ENCODE measurements around the gene ATXN1.
A peak's percentile ranks its signal among the peaks of the same experiment; 100 is the strongest.

ATXN1 gene

DNA sequence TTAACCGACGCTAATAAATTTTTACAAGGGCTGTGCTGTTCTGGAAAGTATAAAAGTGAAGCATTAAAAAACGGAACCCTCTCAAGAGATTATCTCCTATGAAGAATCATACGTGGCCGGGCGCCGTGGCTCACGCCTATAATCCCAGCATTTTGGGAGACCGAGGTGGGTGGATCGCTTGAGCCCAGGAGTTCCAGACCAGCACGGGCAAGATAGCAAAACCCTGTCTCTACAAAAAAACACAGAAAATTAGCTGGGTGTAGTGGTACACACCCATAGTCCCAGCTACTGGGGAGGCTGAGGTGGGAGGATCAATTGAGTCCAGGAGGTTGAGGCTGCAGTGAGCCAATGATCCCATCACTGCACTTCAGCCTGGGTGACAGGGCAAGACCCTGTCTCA lies 439.4 kb downstream of the ATXN1 start:
- DNase-seq, result no peak

DNA sequence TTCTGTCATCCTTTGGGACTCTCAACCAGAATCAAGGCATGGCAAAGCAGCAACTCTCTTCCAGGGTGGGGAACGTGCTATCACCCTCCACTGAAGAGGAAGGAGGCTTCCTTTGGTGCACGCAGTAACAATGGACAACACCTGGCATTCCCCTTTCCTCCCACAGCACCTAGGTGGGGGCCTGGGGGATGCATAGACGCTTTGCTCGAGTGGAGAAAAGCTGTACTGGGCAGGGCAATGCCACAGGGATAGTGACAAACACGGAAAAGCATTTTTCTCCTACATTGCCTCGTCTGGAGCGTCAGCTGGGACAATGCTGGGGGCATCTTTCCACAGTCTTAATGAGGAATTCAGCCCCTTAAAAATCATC lies 439.9 kb downstream of the ATXN1 start:
- no peak for DNase-seq

DNA sequence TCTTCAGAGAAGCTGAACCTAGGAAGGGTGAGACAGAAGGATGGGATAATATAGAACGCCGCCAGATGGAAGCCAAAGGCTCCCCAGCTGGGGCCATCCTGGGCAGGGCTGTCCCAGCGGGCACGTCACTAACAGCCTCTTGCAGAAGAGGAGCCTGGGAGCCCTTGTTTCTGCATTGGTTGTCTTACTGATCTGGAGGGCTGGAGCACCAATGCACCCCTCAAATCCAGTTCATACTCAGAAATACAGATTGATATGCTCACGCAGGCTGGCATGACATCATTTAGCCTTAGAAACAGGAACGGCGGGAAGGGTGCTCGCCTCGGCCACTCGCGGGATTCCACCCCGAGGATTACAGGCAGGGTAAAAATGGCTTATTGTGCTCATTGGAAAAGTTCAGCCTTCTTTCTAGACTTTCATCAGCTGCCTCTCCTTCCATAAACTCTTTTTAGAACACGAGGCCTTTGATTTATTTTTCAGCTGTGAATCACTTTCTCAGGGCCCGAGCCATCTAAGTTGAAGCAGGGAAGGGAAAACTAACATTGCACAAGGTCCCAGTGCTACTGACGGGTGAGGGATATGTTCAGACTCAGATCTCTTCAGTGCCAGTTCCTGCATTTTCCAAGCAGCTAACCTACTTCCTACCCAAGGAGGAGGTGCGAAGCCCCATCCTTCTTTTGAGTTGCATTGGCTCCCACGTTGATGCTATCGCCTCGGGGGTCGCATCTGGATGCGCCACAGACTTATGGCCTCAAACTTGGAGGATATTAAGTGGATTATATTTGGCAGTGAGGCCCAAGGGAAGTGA lies 440.5 kb downstream of the ATXN1 start:
- DNase-seq, result no peak

DNA sequence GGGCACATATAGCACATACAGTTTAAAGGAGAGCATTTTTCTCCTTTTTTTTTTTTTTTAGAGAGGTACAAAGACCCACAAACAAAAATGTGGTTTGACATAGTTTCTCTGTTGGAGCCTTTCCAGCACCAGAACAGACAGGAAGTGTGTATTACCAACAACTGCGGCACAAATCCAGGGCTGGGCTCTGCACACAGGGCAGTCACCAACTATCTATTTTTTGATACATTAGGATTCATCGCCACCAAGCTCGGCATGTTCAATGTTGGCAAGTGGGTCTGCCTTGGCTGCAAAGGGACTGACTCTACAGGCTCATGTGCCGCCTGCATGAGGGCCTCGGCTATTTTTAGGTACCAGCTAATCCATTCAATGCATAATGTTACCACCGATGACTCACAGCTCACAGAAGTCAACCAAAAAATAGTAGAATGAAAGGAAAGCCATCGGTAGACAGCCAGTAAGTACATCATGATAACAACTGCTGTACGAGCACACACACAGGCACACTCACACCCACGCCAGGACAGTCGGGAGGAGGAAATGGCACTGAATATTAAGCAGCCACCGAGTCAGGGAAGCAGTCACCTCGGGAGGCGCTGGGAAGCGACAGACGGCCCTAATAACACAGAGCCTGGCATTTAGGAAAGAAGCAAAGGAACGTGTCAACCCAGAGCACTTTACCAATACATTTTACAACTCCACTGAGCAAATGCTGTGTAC lies 441.3 kb downstream of the ATXN1 start:
- DNase-seq, result peak; percentile 60

DNA sequence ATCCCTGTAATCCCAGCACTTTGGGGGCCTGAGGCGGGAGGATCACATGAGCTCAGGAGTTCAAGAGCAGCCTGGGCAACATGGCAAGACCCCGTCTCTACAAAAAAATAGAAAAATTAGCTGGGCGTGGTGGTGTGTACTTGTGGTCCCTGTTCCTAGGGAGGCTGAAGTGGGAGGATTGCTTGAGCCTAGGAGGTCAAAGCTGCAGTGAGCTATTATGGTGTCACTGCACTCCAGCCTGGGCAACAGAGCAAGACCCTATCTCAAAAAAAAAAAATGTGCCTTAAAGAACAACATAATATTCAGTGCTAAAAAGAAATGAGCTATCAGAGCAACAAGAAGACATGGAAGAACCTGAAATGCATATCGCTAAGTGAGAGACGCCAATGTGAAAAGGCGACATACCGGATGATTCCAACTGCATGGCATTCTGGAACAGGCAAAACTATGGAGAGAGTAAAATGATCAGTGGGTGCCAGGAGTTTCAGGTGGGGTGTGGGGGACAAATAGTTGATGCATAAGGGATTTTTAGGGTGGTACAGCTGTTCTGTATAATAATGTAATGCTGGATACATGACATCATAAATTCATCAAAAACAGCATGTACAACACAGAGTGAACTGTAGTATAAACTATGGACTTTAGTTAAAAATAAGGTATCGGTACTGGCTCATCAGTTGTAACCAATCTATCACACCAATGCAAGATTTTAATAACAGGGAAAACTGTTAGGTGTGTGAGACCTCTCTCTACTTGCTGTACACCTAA lies 442.1 kb downstream of the ATXN1 start:
- DNase-seq, result no peak

GRCh38 chr6:16318538-16318937 lies 442.7 kb downstream of the ATXN1 start:
- DNase-seq, result no peak

DNA sequence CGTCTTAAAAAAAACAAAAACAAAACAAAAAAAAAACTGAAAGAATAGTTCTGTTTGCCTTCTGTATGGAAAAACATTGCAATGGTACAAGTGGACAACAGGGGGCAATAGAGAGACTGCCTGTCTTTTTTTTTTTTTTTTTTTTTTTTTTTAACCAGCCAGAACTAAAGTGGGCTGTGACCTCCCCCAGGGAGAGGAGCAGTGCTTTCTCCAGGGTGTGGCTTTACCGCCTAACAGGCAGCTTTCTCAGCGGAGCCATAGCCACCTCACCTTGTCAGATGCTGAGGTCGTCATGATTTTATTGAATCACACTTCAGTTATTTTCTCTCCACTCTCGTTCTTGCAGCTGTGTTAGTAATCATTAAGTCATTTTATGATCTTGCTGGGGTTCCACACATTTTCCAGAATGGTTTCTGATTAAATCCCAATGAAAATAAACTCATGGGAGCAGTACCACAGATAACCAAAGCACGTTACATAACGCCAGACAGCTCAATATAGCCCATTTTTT lies 444.5 kb downstream of the ATXN1 start:
- DNase-seq, result no peak

DNA sequence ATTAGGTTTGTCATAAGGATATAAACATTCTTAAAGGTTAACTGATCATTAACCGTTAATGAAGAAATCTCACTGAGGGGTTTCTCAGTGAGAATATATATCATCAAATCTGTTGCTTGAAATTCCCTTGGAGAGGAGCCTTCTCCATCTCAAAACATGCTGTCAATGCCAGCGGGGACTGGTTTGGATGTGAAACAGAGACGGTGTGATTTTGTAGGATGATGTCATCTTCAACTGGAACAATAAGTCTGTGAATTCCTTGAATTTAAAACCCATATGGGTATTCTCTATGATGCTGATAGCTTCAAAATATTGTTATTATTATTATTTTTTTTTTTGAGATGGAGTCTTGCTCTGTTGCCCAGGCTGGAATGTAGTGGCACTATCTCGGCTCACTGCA lies 447.0 kb downstream of the ATXN1 start:
- DNase-seq, result no peak

DNA sequence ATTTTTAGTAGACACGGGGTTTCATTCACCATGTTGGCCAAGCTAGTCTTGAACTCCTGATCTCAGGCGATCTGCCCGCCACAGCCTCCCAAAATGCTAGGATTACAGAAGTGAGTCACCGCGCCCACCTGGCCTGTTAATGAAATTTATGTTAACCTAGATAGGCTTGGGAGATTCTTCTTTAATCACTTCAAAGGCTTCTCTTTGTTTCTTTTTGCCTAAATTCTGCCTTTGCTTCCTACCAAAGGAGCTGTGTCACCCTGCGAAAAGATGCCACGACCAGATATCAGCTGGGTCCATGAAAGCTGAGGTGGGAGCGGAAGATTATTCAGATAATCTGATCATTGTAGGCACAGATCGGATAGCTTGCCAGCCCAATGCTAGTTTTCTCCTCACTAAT lies 447.5 kb downstream of the ATXN1 start:
- no peak for DNase-seq

DNA sequence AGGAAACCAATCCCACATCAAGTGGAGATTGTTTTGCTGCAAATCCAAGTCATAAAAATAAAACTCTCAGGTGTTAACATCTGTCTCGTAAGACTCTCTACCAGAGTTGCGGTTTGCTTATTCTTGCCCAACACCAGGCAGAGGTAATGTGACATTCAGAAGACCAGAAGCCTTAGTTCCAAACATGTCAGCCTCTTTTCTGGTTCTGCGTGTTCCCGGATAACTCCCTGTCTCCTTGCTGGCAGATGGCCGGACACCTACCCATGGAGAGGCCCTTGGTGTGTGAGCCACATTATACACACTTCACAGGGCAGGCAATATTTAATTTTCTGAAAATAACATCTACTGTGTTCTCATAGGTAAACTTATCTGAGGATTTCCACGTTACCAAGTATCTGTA lies 449.5 kb downstream of the ATXN1 start:
- peak; percentile 17 for DNase-seq

DNA sequence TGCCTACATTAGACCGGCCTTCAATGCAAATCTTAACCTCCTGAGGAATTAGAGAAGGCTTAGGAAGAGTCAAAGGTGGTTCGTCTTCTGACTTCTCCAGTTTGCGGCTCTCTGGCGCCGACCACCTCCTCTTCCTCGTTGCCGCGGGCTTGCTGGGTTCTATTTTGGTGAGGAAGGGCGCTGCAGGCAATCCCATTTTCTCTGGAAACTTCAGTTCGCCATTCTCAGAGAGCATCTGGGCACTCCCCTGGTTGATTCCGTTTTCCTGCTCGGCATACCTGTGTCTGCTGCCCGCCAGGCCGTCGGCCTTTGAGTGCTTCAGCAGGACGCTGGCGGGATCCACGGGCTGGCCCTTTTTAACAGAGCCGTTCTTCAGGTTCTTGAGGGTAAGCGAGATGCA lies 454.9 kb downstream of the ATXN1 start:
- peak; percentile 17 for DNase-seq

- peak; percentile 23 for DNase-seq
These were observed 455.5 kb downstream of the ATXN1 start for GRCh38 chr6:16305788-16306187.

GRCh38 chr6:16305246-16305725 lies 456.0 kb downstream of the ATXN1 start:
- no peak for DNase-seq

- no peak for DNase-seq
These were observed 458.3 kb downstream of the ATXN1 start for GRCh38 chr6:16302721-16303552.

GRCh38 chr6:16301511-16301910 lies 459.7 kb downstream of the ATXN1 start:
- no peak for DNase-seq

DNA sequence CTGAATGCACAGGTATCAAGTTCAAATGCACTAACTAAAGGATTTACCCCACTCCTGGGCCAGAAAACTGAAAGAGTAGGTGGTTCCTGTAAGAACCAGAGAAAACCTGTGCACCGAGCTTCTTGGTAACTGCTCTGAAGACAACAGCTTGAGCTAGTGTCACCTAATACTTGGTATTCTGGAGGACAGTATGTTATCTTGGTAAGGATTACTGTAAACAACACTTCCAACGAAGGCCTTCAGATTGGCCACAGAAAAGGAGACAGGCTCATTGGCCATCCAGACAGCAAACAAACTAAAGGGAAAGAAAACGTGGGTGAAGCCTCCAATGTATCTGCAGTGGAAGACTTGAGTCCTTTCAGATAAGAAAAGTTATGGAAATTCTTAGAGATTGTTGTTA lies 461.4 kb downstream of the ATXN1 start:
- DNase-seq, result no peak

DNA sequence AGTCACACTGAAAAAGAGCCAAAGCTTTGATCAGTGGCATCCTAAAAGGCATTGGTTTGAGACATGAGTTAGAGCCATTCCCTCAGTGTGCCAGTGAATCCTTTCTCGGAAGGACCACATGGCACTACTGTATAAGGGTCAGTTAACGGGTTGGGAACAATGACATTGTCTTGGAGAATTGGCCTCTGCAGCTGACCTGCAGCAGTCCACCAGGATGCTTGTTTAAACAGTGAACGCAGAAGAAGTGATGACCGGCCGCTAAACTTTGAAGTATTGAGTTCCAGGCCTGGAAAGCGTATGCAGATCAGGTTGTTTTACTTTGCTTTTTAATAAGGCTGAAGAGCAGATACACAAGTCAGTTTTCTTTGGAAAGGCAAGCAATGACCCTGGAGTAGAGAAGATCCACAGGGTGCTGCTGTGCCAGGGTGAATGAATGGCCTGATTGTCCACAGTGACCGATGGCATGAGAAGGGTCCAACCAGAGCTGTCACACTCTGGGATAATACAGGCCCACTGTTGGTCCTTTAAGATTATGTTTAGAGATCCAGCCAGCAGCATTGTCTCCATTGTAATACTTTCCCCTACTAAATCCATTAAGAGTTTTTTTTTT lies 465.1 kb downstream of the ATXN1 start:
- DNase-seq, result no peak

DNA sequence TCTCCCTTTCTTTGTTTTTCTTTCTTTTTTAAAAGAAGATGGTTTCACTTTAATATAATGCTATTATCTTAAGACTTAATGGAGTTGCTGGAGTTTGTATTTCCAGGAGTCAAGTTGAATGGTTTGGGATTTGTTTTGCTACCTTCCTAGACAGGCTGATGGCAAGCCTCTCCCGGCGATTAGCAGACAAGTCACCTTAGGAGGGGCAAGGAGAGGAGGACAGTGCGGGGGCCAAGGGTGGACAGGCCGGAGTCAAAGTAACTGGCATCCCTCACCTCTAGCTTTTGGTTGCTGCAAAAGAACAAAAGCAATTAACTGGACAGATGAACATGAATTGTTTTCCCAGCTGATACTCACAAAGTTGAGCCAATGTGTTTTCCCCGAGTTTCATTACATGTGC lies 465.8 kb downstream of the ATXN1 start:
- no peak for DNase-seq

GRCh38 chr6:16295060-16295459 lies 466.2 kb downstream of the ATXN1 start:
- DNase-seq, result no peak

DNA sequence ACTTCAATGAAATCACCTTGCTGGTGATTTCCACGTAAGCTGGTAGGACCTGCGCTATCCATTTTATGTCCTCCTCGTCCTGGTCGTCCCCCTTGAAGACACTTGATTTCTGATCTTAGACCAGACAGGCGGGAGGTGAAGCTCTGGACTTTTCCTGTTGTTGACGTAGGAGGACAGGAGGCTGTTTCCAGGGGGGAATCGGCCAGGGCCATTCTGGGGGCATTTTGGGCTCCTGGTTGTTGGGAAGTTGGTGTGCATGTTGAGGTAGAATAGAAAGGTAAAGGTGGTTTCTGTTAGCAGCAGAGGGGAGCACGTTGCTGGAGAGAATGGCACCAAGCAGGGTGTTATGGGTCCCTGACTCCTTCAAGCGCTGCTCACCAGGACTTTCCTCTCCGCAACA lies 466.9 kb downstream of the ATXN1 start:
- no peak for DNase-seq

GRCh38 chr6:16292942-16293341 lies 468.3 kb downstream of the ATXN1 start:
- no peak for DNase-seq

DNA sequence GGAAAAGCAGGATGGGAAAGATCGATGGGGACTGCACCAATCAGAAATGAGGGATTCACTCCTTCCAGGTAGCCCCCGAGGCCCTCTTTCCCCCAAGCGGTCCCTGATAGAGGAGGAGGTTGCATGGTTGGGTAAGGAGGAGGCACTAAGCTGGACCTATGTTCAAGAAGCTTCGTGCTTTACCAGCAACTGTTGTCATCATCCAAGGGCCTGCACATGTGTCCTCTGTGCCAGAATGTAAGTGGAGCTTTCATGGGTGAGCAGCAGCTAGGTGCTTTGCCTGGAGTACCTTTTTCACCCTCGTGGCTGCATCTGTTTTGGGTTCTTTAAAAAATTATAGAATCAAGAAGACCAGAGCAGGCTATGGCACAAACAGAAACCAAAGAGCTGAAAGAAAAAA lies 468.8 kb downstream of the ATXN1 start:
- no peak for DNase-seq

Measured in activated CD4-positive, CD25-positive, alpha-beta regulatory T cell treated with anti-CD3 and anti-CD28 coated beads, Interleukin-2, amount 50 U/mL, for 72 hours (primary cell).